ENCODE measurements around the gene SUPT20HL2.

- TF ChIP-seq, protein P1, sequence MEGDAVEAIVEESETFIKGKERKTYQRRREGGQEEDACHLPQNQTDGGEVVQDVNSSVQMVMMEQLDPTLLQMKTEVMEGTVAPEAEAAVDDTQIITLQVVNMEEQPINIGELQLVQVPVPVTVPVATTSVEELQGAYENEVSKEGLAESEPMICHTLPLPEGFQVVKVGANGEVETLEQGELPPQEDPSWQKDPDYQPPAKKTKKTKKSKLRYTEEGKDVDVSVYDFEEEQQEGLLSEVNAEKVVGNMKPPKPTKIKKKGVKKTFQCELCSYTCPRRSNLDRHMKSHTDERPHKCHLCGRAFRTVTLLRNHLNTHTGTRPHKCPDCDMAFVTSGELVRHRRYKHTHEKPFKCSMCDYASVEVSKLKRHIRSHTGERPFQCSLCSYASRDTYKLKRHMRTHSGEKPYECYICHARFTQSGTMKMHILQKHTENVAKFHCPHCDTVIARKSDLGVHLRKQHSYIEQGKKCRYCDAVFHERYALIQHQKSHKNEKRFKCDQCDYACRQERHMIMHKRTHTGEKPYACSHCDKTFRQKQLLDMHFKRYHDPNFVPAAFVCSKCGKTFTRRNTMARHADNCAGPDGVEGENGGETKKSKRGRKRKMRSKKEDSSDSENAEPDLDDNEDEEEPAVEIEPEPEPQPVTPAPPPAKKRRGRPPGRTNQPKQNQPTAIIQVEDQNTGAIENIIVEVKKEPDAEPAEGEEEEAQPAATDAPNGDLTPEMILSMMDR (IDR thresholded peaks at IDR 0.05) = no peak
- TF ChIP-seq POLR2A (IDR thresholded peaks at IDR 0.05) = no peak
- no peak for TF ChIP-seq POLR2AphosphoS5 (IDR thresholded peaks at IDR 0.05)
- no peak for TF ChIP-seq EP300 (IDR thresholded peaks at IDR 0.05)
Measured at GRCh38 chrX:24298191-24298590, 15.7 kb downstream of the SUPT20HL2 start.

Data from stomach (tissue), 4 donors.